Measurements from ENCODE around the gene KIF6.

DNA sequence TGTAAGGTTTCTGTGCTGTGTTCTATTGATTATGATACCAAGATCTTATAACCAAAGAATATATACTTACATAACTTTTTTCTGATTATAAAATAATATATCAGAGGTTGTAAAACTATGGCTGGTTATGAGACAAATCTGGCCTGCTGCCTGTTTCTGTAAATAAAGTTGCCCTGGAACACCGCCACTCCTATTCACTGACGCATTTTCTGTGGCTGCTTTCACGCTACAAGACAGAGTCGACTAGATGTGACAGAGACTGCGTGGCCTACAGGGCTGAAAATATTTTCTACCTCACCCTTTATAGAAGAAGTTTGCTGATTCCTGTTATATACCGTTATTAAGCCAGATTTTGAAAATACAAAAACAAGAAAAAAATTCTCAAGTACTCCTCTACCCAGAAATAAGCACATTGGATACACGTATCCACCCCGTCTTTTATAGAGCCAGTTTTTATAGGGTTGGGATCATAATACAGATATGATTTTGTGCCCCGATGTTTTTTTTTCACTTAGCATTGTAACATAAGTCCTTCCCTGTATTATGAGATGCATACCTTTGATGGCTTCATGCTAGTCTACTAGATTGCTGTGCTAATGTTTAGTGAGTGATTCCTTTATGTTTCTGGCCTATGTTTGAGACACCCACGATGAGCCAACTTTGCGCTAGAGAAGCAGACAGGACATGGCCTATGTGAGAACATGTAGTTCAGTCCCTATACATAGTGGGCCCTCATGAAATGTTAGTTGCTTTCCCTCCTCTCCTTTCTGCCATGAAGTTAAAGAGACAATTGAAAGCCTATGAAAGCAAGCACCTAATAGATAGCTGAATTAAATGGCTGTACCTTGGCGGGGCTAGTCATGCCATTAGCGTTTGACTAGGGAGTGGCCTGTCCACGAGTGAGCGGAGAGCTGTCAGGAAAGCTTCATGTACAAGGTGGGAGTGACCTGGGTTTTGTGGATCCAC is 304.6 kb downstream of the KIF6 start:
- TF ChIP-seq, protein P1, sequence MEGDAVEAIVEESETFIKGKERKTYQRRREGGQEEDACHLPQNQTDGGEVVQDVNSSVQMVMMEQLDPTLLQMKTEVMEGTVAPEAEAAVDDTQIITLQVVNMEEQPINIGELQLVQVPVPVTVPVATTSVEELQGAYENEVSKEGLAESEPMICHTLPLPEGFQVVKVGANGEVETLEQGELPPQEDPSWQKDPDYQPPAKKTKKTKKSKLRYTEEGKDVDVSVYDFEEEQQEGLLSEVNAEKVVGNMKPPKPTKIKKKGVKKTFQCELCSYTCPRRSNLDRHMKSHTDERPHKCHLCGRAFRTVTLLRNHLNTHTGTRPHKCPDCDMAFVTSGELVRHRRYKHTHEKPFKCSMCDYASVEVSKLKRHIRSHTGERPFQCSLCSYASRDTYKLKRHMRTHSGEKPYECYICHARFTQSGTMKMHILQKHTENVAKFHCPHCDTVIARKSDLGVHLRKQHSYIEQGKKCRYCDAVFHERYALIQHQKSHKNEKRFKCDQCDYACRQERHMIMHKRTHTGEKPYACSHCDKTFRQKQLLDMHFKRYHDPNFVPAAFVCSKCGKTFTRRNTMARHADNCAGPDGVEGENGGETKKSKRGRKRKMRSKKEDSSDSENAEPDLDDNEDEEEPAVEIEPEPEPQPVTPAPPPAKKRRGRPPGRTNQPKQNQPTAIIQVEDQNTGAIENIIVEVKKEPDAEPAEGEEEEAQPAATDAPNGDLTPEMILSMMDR (optimal IDR thresholded peaks at IDR 0.05 in 1 of 3, IDR thresholded peaks at IDR 0.05 in 1 of 3, conservative IDR thresholded peaks at IDR 0.05 in 1 of 3; ENCODE audit: extremely low read depth in 1 of 3, insufficient read depth in 2 of 3, low read length in 3 of 3) = no peak
- no peak for TF ChIP-seq EZH2 (IDR thresholded peaks at IDR 0.05; ENCODE audit: low read length)
